Stimulated activated CD4-positive, alpha-beta T cell treated with anti-CD3 and anti-CD28 coated beads, Interleukin-1b, Interleukin-23, amount 100 ng/mL, for 1 hour (primary cell): ENCODE data around the gene PPP1R18.
"Not testable (repeated sequence)": the region's sequence is repeated elsewhere in the genome, so short reads cannot be mapped to it uniquely, and the experiment has no call there.

Experiments
- DNase-seq, 2 donors: peaks; one replicate each; pipeline ENCODE4 v3.0.0-alpha.2; 2020; ENCODE audit warnings: low read depth in 2 of 2

Gene PPP1R18

DNA sequence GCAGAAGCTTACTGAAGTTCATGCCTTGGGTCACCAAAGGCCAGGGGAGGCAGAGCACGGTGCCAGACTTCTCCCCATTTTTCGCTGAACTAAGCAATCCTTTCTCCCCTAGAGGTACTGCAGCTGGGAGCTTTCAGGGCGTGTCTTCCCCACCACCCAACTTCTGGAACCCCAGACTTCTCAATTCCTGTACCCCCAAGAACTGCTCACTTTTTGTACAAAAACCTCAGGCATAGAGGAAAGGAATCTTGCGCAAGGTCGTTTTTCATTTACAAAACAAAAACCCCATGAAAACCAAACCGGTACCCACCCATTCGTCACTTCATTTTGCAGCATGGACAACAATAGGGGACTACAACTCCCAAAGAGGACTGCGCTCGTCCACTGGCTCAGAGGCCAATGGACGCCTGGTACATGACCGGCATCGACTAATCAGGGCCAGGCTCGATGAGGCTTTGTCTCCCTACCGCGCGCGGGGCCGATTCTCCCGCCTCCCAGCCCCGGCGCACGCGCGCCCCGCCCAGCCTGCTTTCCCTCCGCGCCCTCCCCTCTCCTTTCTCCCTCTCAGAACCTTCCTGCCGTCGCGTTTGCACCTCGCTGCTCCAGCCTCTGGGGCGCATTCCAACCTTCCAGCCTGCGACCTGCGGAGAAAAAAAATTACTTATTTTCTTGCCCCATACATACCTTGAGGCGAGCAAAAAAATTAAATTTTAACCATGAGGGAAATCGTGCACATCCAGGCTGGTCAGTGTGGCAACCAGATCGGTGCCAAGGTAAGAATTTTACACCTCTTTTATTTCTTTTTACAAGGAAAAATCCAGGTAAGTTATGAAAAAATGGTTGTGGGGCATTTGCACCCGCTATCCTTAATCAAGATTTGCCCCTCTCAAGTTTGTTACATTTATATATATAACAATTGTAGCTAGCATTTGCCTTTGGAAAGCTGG lies 33.6 kb upstream of the PPP1R18 start, which contains the start of gene TUBB:
Gene TUBB (plus strand): TSS at position 562 of the 947 bp plus-strand sequence. CDS start 155 bp downstream, at position 717.
- DNase-seq, result peak; percentile 87 to 88

DNA sequence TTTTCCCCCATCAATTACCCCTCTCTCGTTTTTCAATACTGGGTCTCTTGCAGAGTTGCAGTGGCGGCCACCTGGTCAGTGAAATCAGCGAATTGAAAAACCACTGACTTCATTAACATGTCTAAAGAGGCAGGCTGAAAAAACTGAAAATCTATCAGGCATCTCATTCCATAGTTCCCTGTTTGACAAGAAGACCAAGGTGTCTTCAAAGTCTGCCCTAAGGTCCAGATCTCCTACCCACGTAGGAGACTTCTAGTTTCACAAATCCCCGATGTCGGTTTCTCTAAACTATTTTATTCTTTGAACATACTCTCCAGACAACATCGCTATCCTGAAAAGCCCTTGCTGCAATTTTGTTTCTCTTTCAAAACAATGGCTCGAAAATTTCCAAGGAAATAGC lies 32.9 kb upstream of the PPP1R18 start:
- DNase-seq, result no peak

DNA sequence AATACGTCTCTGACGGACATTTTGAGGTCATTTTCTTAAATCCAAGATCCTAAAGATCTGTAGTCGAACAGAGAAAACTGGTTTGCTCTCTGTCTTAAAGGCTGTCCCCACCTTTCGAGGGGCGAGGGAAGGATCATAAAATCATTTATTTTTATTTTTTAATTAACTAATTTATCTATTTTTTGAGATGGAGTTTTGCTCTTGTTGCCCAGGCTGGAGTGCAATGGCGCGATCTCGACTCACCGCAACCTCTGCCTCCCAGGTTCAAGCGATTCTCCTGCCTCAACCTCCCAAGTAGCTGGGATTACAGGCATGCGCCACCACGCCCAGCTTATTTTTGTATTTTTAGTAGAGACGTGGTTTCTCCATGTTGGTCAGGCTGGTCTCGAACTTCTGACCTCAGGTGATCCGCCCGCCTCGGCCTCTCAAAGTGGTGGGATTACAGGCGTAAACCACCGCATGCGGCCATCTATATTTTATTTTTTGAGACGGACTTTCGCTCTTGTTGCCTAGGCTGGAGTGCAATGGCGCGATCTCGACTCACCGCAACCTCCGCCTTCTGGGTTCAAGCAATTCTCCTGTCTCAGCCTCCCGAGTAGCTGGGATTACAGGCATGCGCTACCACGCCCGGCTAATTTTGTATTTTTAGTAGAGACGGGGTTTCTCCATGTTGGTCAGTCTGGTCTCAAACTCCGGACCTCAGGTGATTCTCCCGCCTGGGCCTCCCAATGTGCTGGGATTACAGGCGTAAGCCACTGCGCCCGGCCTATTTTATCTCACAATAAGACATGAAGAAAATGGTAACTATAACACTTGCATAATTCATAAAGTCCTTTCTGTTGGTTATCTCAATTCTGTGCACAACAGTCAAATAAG lies 31.6 kb upstream of the PPP1R18 start:
- DNase-seq, result not testable (repeated sequence)

DNA sequence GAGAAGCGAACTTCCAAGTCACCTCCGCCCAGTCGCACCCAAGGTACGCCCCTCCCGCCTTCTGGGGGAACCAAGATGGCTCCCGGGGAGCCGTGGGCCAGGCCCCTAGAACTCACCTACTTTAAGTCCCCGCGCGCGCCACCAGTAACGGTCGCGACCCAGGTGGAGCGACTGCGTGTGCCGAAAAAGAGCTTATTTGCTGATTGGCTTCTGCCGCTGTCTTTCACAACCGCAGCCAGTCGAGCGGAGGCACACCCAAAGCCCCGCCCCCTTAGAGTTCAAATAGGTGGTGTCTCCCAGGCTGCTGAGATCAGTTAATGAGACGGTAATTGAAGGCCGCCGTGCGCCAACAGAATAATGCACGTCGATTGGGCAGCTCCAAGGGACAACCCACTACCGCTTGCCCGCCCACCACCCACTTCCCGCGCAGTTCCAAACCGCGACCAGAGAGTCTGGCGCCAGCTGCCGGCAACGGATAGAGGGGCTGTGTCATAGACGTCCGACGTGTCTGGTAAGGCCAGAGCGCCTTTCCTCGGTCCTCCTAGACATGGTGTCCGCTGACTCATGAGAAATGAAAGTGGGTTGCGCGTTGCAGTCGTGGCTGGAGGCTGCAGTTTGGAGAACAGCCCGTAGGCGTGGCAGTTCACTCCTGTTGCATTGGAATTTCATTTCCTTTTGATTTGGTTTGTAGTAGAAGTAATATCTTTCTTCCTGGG lies 30.8 kb upstream of the PPP1R18 start, which contains the start of gene MDC1:
Gene MDC1 (minus strand): TSS at position 153 of the 716 bp plus-strand sequence. CDS start 2,106 bp downstream, outside the sequence.
- DNase-seq, result peak; percentile 90 to 98

DNA sequence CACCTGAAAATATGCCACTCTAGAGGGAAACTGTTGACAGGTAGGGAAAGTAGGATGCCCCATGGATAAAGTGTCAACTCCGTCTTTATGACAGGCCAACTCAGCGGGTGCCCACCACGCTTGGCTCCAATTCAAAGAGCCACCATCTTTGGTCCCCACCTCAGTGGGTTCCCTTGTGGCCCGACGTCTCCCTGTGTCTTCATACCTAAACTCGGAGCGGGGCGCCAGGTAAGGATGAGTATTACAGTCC lies 30.4 kb upstream of the PPP1R18 start:
- no peak for DNase-seq

DNA sequence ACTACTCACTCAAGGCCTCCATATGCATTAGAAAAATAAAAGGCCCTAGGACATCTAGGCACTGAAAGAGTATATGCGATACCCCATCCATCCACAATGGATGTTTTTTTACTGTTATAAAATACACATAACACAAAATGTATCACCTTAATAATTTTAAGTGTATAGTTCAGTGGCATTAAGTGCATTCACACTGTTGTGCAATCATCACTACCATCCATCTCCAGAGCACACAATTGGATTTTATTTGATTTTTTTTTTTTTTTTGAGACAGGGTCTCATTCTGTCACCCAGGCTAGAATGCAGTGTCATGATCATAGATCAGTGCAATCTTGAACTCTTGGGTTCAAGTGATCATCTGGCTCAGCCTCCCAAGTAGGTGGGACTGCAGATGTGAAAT lies 27.8 kb upstream of the PPP1R18 start:
- DNase-seq, result no peak

DNA sequence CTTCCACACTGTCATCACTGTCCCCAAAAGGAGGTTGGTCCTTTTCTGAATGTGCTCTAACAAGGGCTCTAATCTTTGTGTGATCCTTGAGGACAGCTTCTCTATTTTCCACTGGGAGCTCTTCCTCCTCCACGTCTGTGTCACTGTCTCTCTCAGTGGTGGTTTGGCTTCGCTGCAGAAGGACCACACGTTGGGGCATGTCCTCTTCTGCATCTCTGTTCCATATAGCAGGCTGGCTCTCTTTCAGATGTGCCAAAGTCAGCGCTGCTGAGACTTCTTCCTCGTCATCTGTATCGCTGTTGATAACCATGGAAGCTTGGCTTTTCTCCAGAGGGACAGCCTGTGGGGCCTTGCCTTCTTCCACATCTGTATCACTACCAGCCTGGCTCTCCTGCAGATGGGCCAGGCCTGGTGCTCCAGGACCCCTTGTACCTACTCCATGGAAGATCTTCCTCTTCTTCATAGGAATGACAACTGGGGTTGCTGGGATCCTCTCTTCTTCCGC lies 26.0 kb upstream of the PPP1R18 start:
- DNase-seq, result no peak

DNA sequence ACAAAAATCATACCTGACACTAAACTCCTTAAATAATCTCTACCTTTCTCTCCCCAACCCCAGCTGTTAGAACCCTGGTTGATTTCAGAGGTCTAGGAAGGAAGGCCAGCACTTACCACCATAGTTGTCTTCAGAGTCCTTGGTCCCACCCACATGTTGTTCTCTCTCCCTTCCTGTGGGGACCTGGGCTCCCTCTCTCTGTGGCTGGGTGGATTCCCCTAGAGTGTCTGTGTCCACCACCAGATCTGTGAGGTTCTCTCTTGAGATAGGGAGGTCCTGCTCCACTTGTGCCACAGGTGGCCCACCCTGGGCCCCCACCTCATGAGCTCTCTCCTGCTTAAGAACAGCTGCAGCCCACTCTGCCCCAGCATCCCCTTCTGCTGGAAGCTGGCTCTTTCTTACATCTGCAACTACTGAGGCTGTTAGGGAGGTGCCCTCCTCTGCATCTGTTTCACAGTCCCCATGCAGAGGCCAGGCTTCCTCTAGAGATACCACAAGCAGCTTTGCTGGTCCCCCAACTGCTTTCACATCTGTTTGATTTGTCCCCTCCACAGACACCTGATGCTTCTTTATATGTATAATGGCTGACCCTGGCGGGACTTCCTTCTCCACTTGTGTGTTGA lies 25.4 kb upstream of the PPP1R18 start:
- DNase-seq, result no peak

DNA sequence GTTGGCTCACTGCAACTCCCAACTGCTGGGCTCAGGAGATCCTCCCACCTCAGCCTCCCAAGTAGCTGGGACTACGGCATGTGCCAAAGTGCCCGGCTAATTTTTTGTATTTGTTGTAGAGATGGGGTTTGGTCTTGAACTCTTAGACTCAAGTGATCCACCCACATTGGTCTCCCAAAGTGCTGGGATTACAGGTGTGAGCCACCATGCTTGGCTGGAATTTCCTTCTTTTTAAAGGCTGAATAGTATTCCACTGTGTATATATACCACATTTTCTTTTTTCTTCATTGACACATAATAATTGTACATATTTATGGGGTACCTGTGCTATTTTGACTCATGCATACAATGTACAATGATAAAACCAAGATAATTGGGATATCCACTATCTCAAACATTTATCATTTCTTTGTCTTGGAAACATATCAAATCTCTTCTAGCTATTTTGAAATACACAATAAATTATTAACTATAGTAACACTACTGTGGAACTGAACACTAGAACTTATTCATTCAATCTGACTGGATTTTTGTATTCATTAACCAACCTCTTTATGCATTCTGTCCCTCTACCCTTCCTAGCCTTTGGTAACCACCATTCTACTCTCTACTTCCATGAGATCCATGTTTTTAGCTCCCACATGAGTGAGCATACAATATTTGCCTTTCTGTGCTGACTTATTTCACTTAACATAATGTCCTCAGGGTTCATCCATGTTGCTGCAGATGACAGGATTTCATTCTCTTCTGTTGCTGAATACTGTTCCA lies 22.8 kb upstream of the PPP1R18 start:
- DNase-seq, result no peak

DNA sequence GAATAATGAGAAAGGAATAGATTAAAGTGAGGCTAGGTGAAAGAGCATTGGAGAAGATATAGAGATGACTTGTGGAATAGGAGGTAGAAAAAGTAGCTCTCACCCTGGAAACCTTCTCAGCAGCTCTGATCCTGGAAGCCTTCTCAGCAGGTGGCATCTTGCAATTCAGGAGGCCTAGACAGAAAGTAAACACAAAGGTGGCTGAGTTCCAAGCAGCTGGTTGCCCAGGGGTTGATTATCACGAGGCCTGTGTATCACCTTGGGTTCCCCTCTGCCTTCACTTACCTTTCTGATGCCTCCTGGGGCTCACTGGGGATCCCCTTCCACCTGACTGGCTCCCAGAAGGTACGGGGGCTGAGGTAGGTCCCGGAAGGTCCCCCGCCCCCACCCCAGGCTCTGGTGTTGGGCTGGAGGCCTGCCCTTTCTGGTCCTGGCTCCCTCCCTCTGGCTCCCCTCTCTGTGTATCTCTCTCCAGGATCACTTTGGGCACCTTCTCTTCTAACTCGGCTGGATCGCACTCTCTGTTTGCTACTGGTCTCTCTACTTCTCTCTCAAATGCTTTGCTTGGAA lies 20.9 kb upstream of the PPP1R18 start:
- DNase-seq, result no peak

DNA sequence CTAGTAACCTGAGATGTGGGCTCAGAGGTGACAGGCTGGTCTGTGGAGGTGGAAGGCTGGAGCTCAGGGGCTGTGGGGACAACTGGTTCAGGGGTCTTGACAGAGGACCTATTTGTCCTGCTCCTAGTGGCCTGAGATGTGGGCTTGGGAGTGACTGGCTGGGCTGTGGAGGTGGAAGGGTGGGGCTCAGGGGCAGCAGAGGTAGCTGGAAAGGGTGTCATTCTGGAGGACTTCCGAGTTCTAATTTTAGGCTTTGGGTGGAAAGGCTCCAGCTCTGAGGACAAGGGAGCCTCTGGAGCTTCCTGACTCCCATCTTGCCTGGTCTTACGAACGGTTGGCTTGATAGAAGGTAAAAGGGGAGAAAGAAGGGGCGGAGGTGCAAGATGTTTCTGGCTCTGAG lies 19.2 kb upstream of the PPP1R18 start:
- no peak for DNase-seq

DNA sequence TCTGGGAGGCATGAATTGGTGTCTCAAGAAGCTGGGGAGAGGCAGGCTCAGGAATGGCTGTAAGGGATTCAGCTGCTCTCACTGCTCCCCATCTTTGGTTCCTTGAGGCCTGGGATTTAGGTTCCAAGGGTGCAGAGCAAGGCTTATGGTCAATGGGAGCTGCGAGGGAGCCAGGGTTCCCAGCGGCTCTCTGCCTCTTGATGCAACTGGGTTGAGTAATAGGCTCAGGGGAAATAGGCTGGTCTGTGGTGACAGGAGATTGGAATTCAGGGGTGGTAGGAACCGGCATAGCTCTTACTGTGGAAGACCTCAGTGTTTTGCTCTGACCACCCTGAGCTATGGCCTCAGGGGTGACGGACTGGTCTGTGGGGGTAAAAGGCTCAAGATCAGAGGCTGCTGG lies 17.4 kb upstream of the PPP1R18 start:
- DNase-seq, result no peak

DNA sequence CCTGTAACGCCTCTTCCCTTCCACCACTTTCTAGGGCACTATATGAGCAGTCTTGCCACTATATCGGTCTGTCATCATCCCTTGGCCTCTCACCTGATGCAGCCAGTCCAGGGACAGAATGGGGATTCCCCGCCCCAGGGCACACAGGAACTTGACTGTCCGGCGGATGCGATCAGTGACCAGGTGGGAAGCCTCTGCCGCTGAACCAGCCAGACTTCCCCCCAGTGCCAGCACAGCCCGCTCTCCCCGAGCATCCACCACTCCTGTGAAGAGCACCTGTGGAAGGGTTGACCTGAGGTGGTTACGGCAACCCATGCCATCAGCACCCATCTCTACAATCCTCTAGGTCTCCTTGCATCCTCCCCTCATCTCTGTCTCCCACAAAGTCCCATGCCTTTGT lies 16.6 kb upstream of the PPP1R18 start:
- DNase-seq, result no peak

DNA sequence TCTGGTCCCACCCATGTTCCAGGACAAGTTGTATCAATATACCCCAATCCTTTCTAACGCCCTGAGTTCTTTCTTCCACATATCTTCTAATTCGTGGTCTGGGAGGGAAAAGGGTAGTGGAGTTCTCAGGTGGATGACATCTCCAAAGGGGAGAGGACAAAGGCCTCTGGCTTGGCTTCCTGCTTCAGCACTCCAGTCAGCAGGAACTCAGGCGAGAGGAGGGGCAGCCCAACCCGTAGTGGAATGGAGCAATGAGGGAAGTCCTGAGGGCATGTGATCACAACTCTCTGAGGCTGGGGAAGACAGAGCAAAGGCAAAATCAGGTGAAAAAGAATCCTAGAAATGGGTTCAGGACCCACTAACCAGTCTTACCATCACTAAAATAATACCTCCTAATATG lies 13.9 kb upstream of the PPP1R18 start:
- no peak for DNase-seq

DNA sequence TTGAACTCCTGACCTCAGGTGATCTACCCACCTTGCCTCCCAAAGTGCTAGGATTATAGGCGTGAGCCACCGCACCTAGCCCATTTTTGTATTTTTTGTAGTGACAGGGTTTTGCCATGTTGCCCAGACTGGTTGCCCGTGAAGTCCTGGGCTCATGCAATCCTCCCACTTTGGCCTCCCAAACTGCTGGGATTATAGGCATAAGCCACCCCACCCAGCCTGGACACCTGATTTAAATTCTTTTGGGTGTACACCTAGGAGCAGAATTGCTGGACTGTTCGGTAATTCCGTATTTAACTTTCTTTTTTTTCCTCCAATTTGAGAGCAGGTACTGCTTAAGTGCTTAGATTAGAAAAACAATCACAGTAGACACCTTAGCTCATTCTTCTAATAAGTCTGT lies 10.0 kb upstream of the PPP1R18 start:
- no peak for DNase-seq

DNA sequence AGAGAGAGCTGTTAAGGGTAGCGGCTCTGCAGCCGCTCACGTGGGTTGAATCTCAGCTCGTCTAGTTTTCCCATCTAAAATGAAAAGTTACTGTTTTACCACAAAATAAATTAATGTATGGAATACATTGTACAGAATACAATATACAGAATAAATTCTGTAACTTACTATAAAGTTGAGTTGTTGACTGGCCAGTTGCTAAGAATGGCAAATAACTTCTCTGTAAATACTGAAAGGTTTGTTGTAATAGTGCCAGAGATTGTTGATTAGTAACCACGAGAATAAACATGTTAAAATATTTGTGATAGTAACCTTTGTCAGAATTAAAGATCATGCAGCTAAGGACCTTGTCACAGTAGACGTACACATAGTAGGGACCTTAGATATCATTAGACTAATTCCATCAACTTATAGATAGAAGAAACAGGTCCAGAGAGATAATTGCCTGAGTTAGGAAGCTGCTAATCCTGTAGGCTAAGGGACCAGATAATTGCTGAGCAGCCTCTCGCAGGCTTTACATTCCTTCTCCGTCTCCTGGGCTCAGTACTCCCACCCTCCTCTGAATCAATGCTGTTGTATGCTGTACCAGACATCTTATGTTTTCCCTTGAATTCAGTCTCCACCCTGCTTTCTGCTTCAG lies 4.9 kb upstream of the PPP1R18 start:
- no peak for DNase-seq

DNA sequence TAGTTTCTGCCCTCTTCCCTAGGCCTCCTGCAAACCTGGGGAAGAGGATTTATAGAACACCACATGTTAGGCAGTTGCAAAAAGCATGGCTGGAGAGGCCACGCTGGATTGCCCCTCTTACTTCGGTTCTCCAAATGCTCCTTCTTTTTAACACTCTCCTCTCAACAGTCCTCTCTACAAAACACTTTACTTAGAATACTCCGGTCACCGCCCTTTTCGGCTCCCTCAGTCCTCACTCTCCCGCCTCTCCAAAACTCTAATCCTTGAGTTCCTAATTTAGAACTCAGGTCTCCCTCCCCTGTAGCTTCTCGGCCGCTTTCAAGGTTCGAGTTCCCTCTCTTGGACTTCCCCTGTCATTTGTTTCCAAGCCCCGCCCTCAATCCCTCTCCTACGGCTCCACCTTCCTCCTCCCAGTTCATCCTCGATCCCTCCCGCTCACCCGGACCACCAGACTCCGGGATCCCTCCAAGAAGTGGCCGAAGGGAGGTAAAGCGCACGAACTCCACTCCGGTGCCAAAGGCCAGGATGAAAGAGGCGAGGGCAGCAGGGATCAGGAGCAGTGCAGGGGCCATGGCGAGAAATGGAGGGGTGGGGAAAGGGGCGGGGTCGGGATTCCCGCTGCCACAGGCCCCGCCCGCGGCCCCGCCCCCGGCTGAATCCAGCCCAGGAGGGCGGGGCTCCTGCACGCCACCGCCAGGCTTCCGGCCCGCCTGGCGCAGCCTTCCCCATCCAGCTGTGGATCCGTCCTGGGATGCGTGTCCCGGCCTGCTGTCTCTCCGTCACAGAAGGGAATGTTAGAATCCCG lies 4.2 kb upstream of the PPP1R18 start, which contains the start of gene NRM:
Gene NRM (minus strand): TSS at position 582 of the 805 bp plus-strand sequence. CDS start 10 bp downstream, at position 572.
- DNase-seq, result peak; percentile 46 to 72

DNA sequence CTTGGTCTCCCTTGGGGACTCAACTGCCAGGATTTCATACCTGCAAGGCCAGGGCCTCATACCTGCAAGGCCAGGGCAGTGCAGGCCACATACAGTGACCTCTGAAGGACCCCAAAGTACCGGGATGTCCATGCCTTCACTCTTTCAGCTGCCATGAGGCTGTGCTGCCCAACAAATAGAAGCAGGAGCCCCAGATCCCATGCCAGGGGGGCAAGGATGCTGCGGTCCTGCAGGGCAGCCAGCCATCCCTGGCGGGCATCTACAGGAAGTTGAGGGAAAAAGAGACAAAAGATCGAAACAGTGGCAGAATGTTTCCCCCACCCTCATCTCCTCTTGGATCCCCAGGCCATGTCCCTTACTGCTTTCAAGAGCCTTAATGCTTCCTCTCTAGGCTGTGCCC lies 3.5 kb upstream of the PPP1R18 start:
- DNase-seq, result no peak
